ENCODE measurements around the gene CCDC38.
A peak's percentile ranks its signal among the peaks of the same experiment; 100 is the strongest.

Gene CCDC38

GRCh38 chr12:95959107-95959506 is 16.7 kb upstream of the CCDC38 start:
- peak in 1 of 2 experiments; percentile 24 for DNase-seq

GRCh38 chr12:95956557-95957145 is 14.2 kb upstream of the CCDC38 start:
- DNase-seq = no peak

GRCh38 chr12:95955549-95956159 is 13.2 kb upstream of the CCDC38 start:
- DNase-seq = no peak

GRCh38 chr12:95953000-95953399 is 10.6 kb upstream of the CCDC38 start:
- no peak for DNase-seq

- DNase-seq = no peak
These were observed 9.1 kb upstream of the CCDC38 start for GRCh38 chr12:95951515-95951914.

- DNase-seq = no peak
These were observed 7.2 kb upstream of the CCDC38 start for GRCh38 chr12:95949477-95950206.

- DNase-seq = no peak
These were observed 1.8 kb upstream of the CCDC38 start for GRCh38 chr12:95944108-95944704.

GRCh38 chr12:95943330-95943842 is 972 bp upstream of the CCDC38 start, which contains the start of gene AMDHD1:
Gene AMDHD1 (plus strand): TSS chr12:95943331. CDS start chr12:95943399, 68 bp downstream.
- DNase-seq = peak in 1 of 2 experiments; percentile 39

GRCh38 chr12:95942101-95942523 is 302 bp downstream of the CCDC38 start:
- DNase-seq = peak in 1 of 2 experiments; percentile 12

GRCh38 chr12:95940514-95940913 is 1.9 kb downstream of the CCDC38 start:
- no peak for DNase-seq

GRCh38 chr12:95922231-95922630 is 20.2 kb downstream of the CCDC38 start:
- no peak for DNase-seq

- no peak for DNase-seq
These were observed 23.3 kb downstream of the CCDC38 start for GRCh38 chr12:95919110-95919509.

- peak; percentile 51 to 70 for DNase-seq
These were observed 24.0 kb downstream of the CCDC38 start for GRCh38 chr12:95918194-95918993.

GRCh38 chr12:95909871-95910270 is 32.5 kb downstream of the CCDC38 start:
- no peak for DNase-seq

- no peak for DNase-seq
These were observed 33.8 kb downstream of the CCDC38 start for GRCh38 chr12:95908573-95908972.

GRCh38 chr12:95898081-95898480 is 44.3 kb downstream of the CCDC38 start:
- no peak for DNase-seq

- no peak for DNase-seq
These were observed 45.6 kb downstream of the CCDC38 start for GRCh38 chr12:95896846-95897245.

GRCh38 chr12:95890958-95891357 is 51.5 kb downstream of the CCDC38 start:
- DNase-seq = no peak

- DNase-seq = no peak
These were observed 55.1 kb downstream of the CCDC38 start for GRCh38 chr12:95887311-95887710.

- DNase-seq = no peak
These were observed 57.4 kb downstream of the CCDC38 start for GRCh38 chr12:95884998-95885397.

GRCh38 chr12:95882873-95883272 is 59.5 kb downstream of the CCDC38 start:
- DNase-seq = no peak

- no peak for DNase-seq
These were observed 60.3 kb downstream of the CCDC38 start for GRCh38 chr12:95882080-95882479.

Data from NCI-H446 (cell line).